Common myeloid progenitor, CD34-positive (primary cell): Measurements from ENCODE around the gene HOMER2.

Source experiments
- CTCF ChIA-PET: fragments of 350-600 bp; sonication (Branson Sonifier 250); formaldehyde crosslinking; loops from one replicate; lab custom pipeline; 2021; ENCODE audit warnings: antibody characterized with exemption; lab: Charles Lee
- POLR2A ChIA-PET: fragments of 350-600 bp; sonication (Branson Sonifier 250); formaldehyde crosslinking; loops from one replicate; lab custom pipeline; 2021; ENCODE audit warnings: antibody characterized with exemption; lab: Charles Lee
- DNase-seq, 3 donors: peaks; one replicate each; pipeline versions ENCODE4 v3.0.0 to v3.0.0-alpha.2; 2013
- H3K27ac ChIP-seq, 2 experiments: 1 replicate in 1 of 2; 2 replicates in 1 of 2; pipeline ENCODE4 v1.7.0; 2013; ENCODE audit warnings: inconsistent platforms in 2 of 2, low read length in 2 of 2, mild to moderate bottlenecking in 2 of 2, low read depth in 1 of 2, moderate library complexity in 1 of 2; ENCODE audit not compliant: severe bottlenecking in 2 of 2, insufficient read depth in 1 of 2, poor library complexity in 1 of 2
- H3K27me3 ChIP-seq, 5 experiments: replicated peaks in 2 of 5; 1 replicate in 3 of 5; 2 replicates in 2 of 5; pipeline versions ENCODE4 v1.6.1 to v1.7.0; 2013; ENCODE audit warnings: low read length in 4 of 5, mild to moderate bottlenecking in 2 of 5, moderate library complexity in 2 of 5, inconsistent platforms in 1 of 5; ENCODE audit not compliant: insufficient read depth in 5 of 5, control insufficient read depth in 4 of 5
- H3K36me3 ChIP-seq, 4 experiments: 1 replicate in 2 of 4; 2 replicates in 2 of 4; pipeline versions ENCODE4 v1.6.1 to v1.7.0; 2013; ENCODE audit warnings: low read length in 3 of 4, control low read depth in 1 of 4, mild to moderate bottlenecking in 1 of 4; ENCODE audit not compliant: control insufficient read depth in 4 of 4, insufficient read depth in 4 of 4
- H3K4me1 ChIP-seq, 4 experiments: 1 replicate in 3 of 4; 2 replicates in 1 of 4; pipeline versions ENCODE4 v1.6.1 to v1.7.1; 2013; ENCODE audit warnings: low read length in 3 of 4, mild to moderate bottlenecking in 3 of 4, control low read depth in 1 of 4, inconsistent platforms in 1 of 4, moderate library complexity in 1 of 4; ENCODE audit not compliant: control insufficient read depth in 4 of 4, insufficient read depth in 4 of 4; ENCODE audit errors: control extremely low read depth in 1 of 4
- H3K4me3 ChIP-seq, 7 experiments: 1 replicate in 4 of 7; 2 replicates in 3 of 7; pipeline versions ENCODE4 v1.5.1 to v1.7.0; 2013; ENCODE audit warnings: mild to moderate bottlenecking in 7 of 7, low read length in 6 of 7, moderate library complexity in 6 of 7, inconsistent platforms in 2 of 7, low read depth in 2 of 7, control low read depth in 1 of 7; ENCODE audit not compliant: insufficient read depth in 4 of 7, control insufficient read depth in 1 of 7; ENCODE audit errors: extremely low read depth in 1 of 7
- H3K9me3 ChIP-seq, 5 experiments: 1 replicate in 4 of 5; 2 replicates in 1 of 5; pipeline versions ENCODE4 v1.6.1 to v1.7.1; 2013; ENCODE audit warnings: low read length in 4 of 5, mild to moderate bottlenecking in 2 of 5, inconsistent platforms in 1 of 5, low read depth in 1 of 5, moderate library complexity in 1 of 5; ENCODE audit not compliant: control insufficient read depth in 4 of 5, insufficient read depth in 2 of 5; ENCODE audit errors: control extremely low read depth in 1 of 5
- WGBS: methylation state at CpG from one replicate; pipeline ENCODE4 v1.1.5; 2013; ENCODE audit not compliant: insufficient coverage; 5-methylcytosine and 5-hydroxymethylcytosine counted together

HOMER2 gene

GRCh38 chr15:82978438-82978837, 25.9 kb upstream of the HOMER2 start:
- Histone ChIP-seq H3K27ac (no peak overlapping the region), H3K4me3 (no peak overlapping the region), H3K4me1 (no peaks in the 10 kb centered on the region), H3K36me3 (no peaks in the 10 kb centered on the region), H3K27me3 (no peaks in the 10 kb centered on the region), H3K9me3 (no peaks in the 10 kb centered on the region)
- no peak for DNase-seq
- CTCF ChIA-PET: interaction anchor here (0.6 to 1.5 kb wide), 2 partner anchors 9 to 209 kb away, joined by 3 read pairs; no protein-coding TSS in a partner anchor
- 95% methylated on average over 3 of the region's 5 CpGs for WGBS
- POLR2A ChIA-PET: interaction anchor here (0.7 kb wide), 1 partner anchor 194 kb away, joined by 3 read pairs; no protein-coding TSS in a partner anchor

GRCh38 chr15:82977076-82977475, 24.6 kb upstream of the HOMER2 start:
- CTCF ChIA-PET: interaction anchor here (1.0 to 1.2 kb wide), 2 partner anchors 23 to 129 kb away, joined by 3 read pairs; no protein-coding TSS in a partner anchor

GRCh38 chr15:82972990-82973389, 20.5 kb upstream of the HOMER2 start:
- ChIA-PET CTCF (no interaction called here), POLR2A (no interaction called here)
- H3K27ac ChIP-seq: no peak overlapping the region
- H3K9me3 ChIP-seq: no peaks in the 10 kb centered on the region
- peak in 1 of 3 donors; percentile 3 for DNase-seq
- H3K36me3 ChIP-seq: no peaks in the 10 kb centered on the region
- H3K27me3 ChIP-seq: no peaks in the 10 kb centered on the region
- no peaks in the 10 kb centered on the region for H3K4me1 ChIP-seq
- WGBS: 100% methylated on average over 1 of the region's 1 CpG
- H3K4me3 ChIP-seq: no peak overlapping the region

More at GRCh38 chr15:82977076-82977475, 24.6 kb upstream of the HOMER2 start:
- Histone ChIP-seq H3K4me3 (no peak overlapping the region), H3K9me3 (no peaks in the 10 kb centered on the region), H3K27me3 (no peaks in the 10 kb centered on the region), H3K27ac (no peak overlapping the region), H3K4me1 (no peaks in the 10 kb centered on the region), H3K36me3 (no peaks in the 10 kb centered on the region)
- WGBS: 86% methylated on average over 1 of the region's 1 CpG
- no peak for DNase-seq
- POLR2A ChIA-PET: no interaction called here

GRCh38 chr15:82971218-82971984, 18.9 kb upstream of the HOMER2 start:
- no peaks in the 10 kb centered on the region for H3K9me3 ChIP-seq
- POLR2A ChIA-PET: no interaction called here

GRCh38 chr15:82970696-82971095, 18.2 kb upstream of the HOMER2 start:
- Histone ChIP-seq H3K9me3 (no peaks in the 10 kb centered on the region), H3K4me1 (peaks cover 0 to 4% (median 0%) of the 10 kb centered on the region in 4 experiments), H3K27me3 (no peaks in the 10 kb centered on the region), H3K4me3 (no peak overlapping the region), H3K27ac (no peak overlapping the region), H3K36me3 (no peaks in the 10 kb centered on the region)
- CTCF ChIA-PET: interaction anchor here (0.6 to 1.5 kb wide), 2 partner anchors 29 to 59 kb away, joined by 3 to 5 read pairs; no protein-coding TSS in a partner anchor
- no peak for DNase-seq
- no CpG with 5 or more reads among the region's 1 CpG for WGBS
- POLR2A ChIA-PET: no interaction called here

More at GRCh38 chr15:82971218-82971984, 18.9 kb upstream of the HOMER2 start:
- no peaks in the 10 kb centered on the region for H3K27me3 ChIP-seq
- H3K36me3 ChIP-seq: no peaks in the 10 kb centered on the region
- no peak overlapping the region for H3K27ac ChIP-seq
- CTCF ChIA-PET: interaction anchor here (0.6 to 1.5 kb wide), 3 partner anchors 25 to 58 kb away, joined by 3 to 5 read pairs (median 3); no protein-coding TSS in a partner anchor
- DNase-seq: no peak
- no peak overlapping the region for H3K4me3 ChIP-seq
- H3K4me1 ChIP-seq: peaks cover 0 to 2% (median 0%) of the 10 kb centered on the region in 4 experiments
- WGBS: no CpG with 5 or more reads among the region's 2 CpGs

GRCh38 chr15:82970078-82970686, 17.7 kb upstream of the HOMER2 start:
- ChIA-PET CTCF (interaction anchor here (1.3 kb wide), 1 partner anchor 9 kb away, joined by 3 read pairs; no protein-coding TSS in a partner anchor), POLR2A (no interaction called here)
- WGBS: 85% methylated on average over 3 of the region's 3 CpGs

More at GRCh38 chr15:82970078-82970686, 17.7 kb upstream of the HOMER2 start:
- peaks cover 0 to 4% (median 0%) of the 10 kb centered on the region in 4 experiments for H3K4me1 ChIP-seq
- no peak overlapping the region for H3K4me3 ChIP-seq
- no peaks in the 10 kb centered on the region for H3K9me3 ChIP-seq
- no peaks in the 10 kb centered on the region for H3K36me3 ChIP-seq
- no peak overlapping the region for H3K27ac ChIP-seq
- DNase-seq: no peak
- H3K27me3 ChIP-seq: no peaks in the 10 kb centered on the region
